DND-41 (cell line): Measurements from ENCODE around the gene PLCB3.

Experiments used
- ATAC-seq: fragments of 200-7000 bp; cut with Tn5 transposase; 3 replicates; pipeline ENCODE4 v1.9.1; 2021; ENCODE audit warnings: low read depth; ENCODE audit not compliant: insufficient read depth
- DNase-seq: peaks from one replicate; pipeline ENCODE4 v3.0.0-alpha.2; 2020
- H2AFZ ChIP-seq: 2 replicates; pipeline ENCODE4 v1.6.0; 2012; ENCODE audit warnings: low read depth, low read length
- H3K27ac ChIP-seq: 2 replicates; pipeline ENCODE4 v1.5.1; 2012; ENCODE audit warnings: low read length, inconsistent platforms
- H3K27me3 ChIP-seq: fragments of 200-600 bp; sonication (generic); 2 replicates; pipeline ENCODE4 v1.6.0; 2012; ENCODE audit warnings: low read length, mild to moderate bottlenecking, inconsistent platforms; ENCODE audit not compliant: insufficient read depth, poor library complexity
- H3K36me3 ChIP-seq: 2 replicates; pipeline ENCODE4 v1.5.1; 2012; ENCODE audit warnings: low read length, inconsistent platforms; ENCODE audit not compliant: insufficient read depth
- H3K4me1 ChIP-seq: 2 replicates; pipeline ENCODE4 v1.5.1; 2012; ENCODE audit warnings: mild to moderate bottlenecking, low read length; ENCODE audit not compliant: insufficient read depth
- H3K4me2 ChIP-seq: 2 replicates; pipeline ENCODE4 v1.6.0; 2012; ENCODE audit warnings: mild to moderate bottlenecking, moderate library complexity, low read length, inconsistent platforms; ENCODE audit not compliant: insufficient read depth
- H3K4me3 ChIP-seq, 2 experiments: fragments of 200-600 bp in 1 of 2; shearing (Covaris generic) in 1 of 2; 2 replicates each; pipeline ENCODE4 v1.5.1; 2012 to 2016; ENCODE audit warnings: inconsistent platforms in 2 of 2, low read length in 2 of 2, mild to moderate bottlenecking in 2 of 2, low read depth in 1 of 2, moderate library complexity in 1 of 2
- H3K79me2 ChIP-seq: 2 replicates; pipeline ENCODE4 v1.6.0; 2012; ENCODE audit warnings: low read length, inconsistent platforms; ENCODE audit not compliant: insufficient read depth
- H3K9ac ChIP-seq: 2 replicates; pipeline ENCODE4 v1.6.0; 2012; ENCODE audit warnings: low read depth, mild to moderate bottlenecking, inconsistent platforms, low read length, moderate library complexity
- H3K9me3 ChIP-seq: 2 replicates; pipeline ENCODE4 v1.5.1; 2012; ENCODE audit warnings: low read length, moderate library complexity, mild to moderate bottlenecking, inconsistent platforms; ENCODE audit not compliant: insufficient read depth, severe bottlenecking
- H4K20me1 ChIP-seq: 2 replicates; pipeline ENCODE4 v1.6.0; 2012; ENCODE audit warnings: low read length; ENCODE audit not compliant: insufficient read depth
- CTCF ChIP-seq: IDR thresholded peaks from 2 replicates; pipeline ENCODE4 v1.5.1; 2012; ENCODE audit warnings: borderline replicate concordance, low read length, moderate library complexity, mild to moderate bottlenecking; ENCODE audit not compliant: poor library complexity, severe bottlenecking; ENCODE audit errors: extremely low read depth
- EZH2 ChIP-seq: IDR thresholded peaks from 3 replicates; pipeline ENCODE4 v1.6.1; 2012; ENCODE audit warnings: borderline replicate concordance, low read depth, mild to moderate bottlenecking, moderate library complexity, low read length, inconsistent platforms; ENCODE audit not compliant: severe bottlenecking

PLCB3 gene

DNA sequence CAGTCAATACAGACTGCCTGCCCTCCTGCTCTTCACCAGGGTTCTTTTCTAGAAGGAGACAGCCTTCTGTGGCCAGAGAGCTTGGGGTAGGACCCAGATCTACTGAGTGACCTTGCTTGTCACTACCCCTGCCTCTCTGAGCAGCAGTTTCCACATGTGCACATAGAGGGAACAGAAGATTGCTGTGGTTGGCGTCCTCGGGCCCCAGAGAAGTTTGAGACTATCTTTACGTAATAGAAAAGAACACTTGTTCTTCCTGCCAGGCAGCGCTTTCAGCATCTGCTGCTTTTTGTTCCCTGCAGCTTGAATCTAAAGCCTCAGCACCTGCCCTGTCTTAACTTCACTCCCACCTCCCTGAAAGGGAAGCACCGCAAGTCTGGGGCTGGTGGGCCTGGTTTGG lies 12.3 kb upstream of the PLCB3 start:
- peaks cover 55% of the 10 kb centered on the region for H3K4me1 ChIP-seq
- H3K9ac ChIP-seq = 0 out of 2 replicates have a peak overlapping the region, but pooled peaks have one; percentile 5
- DNase-seq = no peak

DNA sequence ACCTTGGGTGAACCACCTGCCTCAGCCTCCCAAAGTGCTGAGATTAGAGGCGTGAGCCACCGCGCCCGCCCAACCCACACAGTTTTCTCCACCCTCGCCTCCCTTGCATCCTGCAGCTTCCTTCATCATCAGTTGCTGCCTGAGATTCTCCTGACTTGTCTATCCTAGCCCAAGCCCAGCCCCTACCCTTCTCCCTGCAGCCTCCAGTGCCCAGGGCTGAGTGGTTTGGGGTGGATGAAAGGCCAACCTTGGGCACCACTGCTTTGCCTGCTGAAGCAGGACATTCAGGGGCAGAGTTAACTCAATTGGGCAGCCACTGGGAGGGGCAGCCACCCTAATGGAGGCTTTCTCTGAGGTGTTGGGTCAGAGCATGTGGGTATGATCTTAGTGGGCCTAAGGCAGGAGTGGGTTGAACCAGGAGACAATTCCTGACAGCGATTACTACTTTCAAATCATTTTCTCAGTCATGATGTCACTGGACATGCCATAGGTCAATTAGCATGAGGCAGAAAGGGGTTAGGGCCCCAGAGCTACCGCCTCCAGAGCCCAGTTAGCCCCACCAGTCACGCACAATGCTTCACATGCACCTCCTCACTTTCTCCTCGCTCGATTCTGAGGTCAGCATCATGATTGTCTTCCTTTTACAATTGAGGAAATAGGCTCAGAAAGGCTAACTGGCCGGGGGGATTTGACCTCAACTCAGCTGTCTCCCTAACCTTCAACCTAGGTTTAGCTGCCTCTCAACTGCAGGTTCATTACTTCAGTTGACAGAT lies 11.5 kb upstream of the PLCB3 start:
- no peak for TF ChIP-seq CTCF
- TF ChIP-seq EZH2 = no peak
- Histone ChIP-seq H3K9ac (peak overlapping the region; percentile 67), H3K4me1 (peaks cover 60% of the 10 kb centered on the region), H4K20me1 (peaks cover 35% of the 10 kb centered on the region), H3K4me2 (peak overlapping the region; percentile 93), H3K9me3 (no peaks in the 10 kb centered on the region), H3K4me3 (peak overlapping the region; percentile 20 to 65; a peak in 3 of 4 replicates), H3K27me3 (no peaks in the 10 kb centered on the region), H3K36me3 (peaks cover 62% of the 10 kb centered on the region), H3K27ac (peak overlapping the region; percentile 87), H3K79me2 (peaks cover 45% of the 10 kb centered on the region), H2AFZ (peak overlapping the region; percentile 78)
- ATAC-seq (no peak), DNase-seq (no peak)

More for the DNA sequence above, 12.3 kb upstream of the PLCB3 start:
- Histone ChIP-seq H2AFZ (no peak overlapping the region), H3K27me3 (no peaks in the 10 kb centered on the region), H3K27ac (no peak overlapping the region), H3K36me3 (peaks cover 54% of the 10 kb centered on the region), H3K4me2 (no peak overlapping the region), H3K79me2 (peaks cover 41% of the 10 kb centered on the region), H4K20me1 (peaks cover 30% of the 10 kb centered on the region), H3K4me3 (no peak overlapping the region), H3K9me3 (no peaks in the 10 kb centered on the region)
- no peak for ATAC-seq
- TF ChIP-seq EZH2 (no peak), CTCF (no peak)

- peaks cover 36% of the 10 kb centered on the region for H4K20me1 ChIP-seq
- peaks cover 60% of the 10 kb centered on the region for H3K4me1 ChIP-seq
- no peaks in the 10 kb centered on the region for H3K9me3 ChIP-seq
- H3K27ac ChIP-seq = peak within 1 kb of the TSS; percentile 87
- peak within 1 kb of the TSS; percentile 93 for H3K4me2 ChIP-seq
- no peaks in the 10 kb centered on the region for H3K27me3 ChIP-seq
- peak; percentile 67 for ATAC-seq
- H3K36me3 ChIP-seq = peaks cover 64% of the 10 kb centered on the region
- peaks cover 45% of the 10 kb centered on the region for H3K79me2 ChIP-seq
- DNase-seq = peak; percentile 98
- peak within 1 kb of the TSS; percentile 67 for H3K9ac ChIP-seq
- TF ChIP-seq CTCF (no peak), EZH2 (no peak)
- H2AFZ ChIP-seq = peak within 1 kb of the TSS; percentile 78
- peak within 1 kb of the TSS; percentile 65 to 89 for H3K4me3 ChIP-seq
Observed at GRCh38 chr11:64240435-64241240, 10.7 kb upstream of the PLCB3 start, which contains the start of gene FKBP2. Gene FKBP2 (plus strand): TSS chr11:64241095. CDS start chr11:64242388, 1,293 bp downstream.
